Measurements from ENCODE around the gene CNOT8. TPM values are rescaled to one million over a fixed set of nuclear protein-coding genes. Genes with fewer than 3 reads are reported as not detected.

CNOT8 gene
- total RNA-seq, 1 experiment from 2014 or later, result 45.6 TPM

DNA sequence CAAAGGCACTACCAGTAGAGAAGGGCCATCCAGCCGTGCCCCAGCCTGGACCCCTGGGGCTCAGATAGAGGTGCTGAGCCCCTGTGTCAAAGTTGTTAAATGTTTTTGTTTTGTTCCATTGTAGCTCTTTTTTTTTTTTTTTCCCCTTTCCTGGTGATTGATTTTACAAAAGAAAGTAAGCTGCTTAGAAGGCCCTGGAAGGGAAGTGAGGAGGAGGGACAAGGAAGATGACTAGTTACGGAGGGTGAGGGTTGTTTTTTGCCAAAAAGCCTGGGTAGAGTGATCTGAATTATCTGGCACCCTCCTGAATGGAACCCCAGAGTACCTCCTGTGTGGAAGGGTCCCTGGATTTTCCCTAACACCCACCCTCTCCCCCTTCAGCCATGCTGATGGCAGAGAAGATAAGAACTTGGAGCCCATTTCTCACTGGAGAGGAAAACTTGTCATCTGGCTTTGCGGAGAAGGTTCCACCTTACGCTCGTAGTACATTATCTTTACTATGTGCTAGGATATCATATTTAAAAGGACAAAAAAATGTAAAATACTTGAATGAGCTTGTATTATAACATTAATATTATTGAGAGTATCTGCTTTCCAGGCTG lies 41.4 kb upstream of the CNOT8 start:
- Histone ChIP-seq H3K9me3 (ENCODE audit: control insufficient read depth, low read depth, low read length) (no peaks in the 10 kb centered on the region), H4K8ac (replicated peaks; ENCODE audit: insufficient read length, low read depth, low read length) (no peak overlapping the region), H3K4ac (ENCODE audit: low read depth, low read length) (no peak overlapping the region), H2BK20ac (ENCODE audit: low read depth, low read length, poor library complexity, severe bottlenecking) (no peak overlapping the region), H4K91ac (ENCODE audit: insufficient read length, low read depth, low read length) (no peak overlapping the region), H3K27me3 (ENCODE audit: insufficient read depth, low read length) (no peaks in the 10 kb centered on the region), H2BK12ac (ENCODE audit: insufficient read length, low read depth, low read length) (no peak overlapping the region), H2AK5ac (ENCODE audit: insufficient read length, low read length) (no peak overlapping the region), H3K79me2 (ENCODE audit: insufficient read depth, low read length) (no peaks in the 10 kb centered on the region), H3K23ac (ENCODE audit: insufficient read length, low read depth, low read length) (no peak overlapping the region), H3K79me1 (ENCODE audit: insufficient read depth, low read depth, low read length, poor library complexity, severe bottlenecking) (no peaks in the 10 kb centered on the region), H2BK120ac (ENCODE audit: low read depth, low read length, poor library complexity, severe bottlenecking) (no peak overlapping the region), H3K9ac (ENCODE audit: extremely low read depth, insufficient read length, low read length) (no peak overlapping the region), H3K23me2 (ENCODE audit: insufficient read length, low read depth, low read length, poor library complexity, severe bottlenecking) (no peaks in the 10 kb centered on the region), H3K4me1 (ENCODE audit: insufficient read depth, low read length) (no peaks in the 10 kb centered on the region), H3K27ac (ENCODE audit: insufficient read length, low read depth, low read length) (no peak overlapping the region), H4K20me1 (ENCODE audit: control insufficient read depth, insufficient read depth, insufficient read length) (no peaks in the 10 kb centered on the region), H2BK15ac (ENCODE audit: low read depth, low read length) (no peak overlapping the region), H4K5ac (ENCODE audit: insufficient read length, low read depth, low read length) (no peak overlapping the region), H3T11ph (ENCODE audit: low read length) (no peak overlapping the region), H3K56ac (ENCODE audit: insufficient read length, low read depth, low read length) (no peak overlapping the region), H3K14ac (ENCODE audit: insufficient read depth, low read length) (no peak overlapping the region), H2AFZ (ENCODE audit: low read length) (no peak overlapping the region), H2BK5ac (ENCODE audit: insufficient read length, low read length) (no peak overlapping the region), H3K18ac (ENCODE audit: insufficient read length, low read depth, low read length) (no peak overlapping the region), H3K4me2 (ENCODE audit: insufficient read depth, insufficient read length, low read length) (no peak overlapping the region)
- WGBS (ENCODE audit: extremely low coverage, insufficient read length, low lambda C conversion rate), result no CpG with 5 or more reads among the region's 5 CpGs
- Mint-ChIP-seq H3K36me3 (ENCODE audit: insufficient read depth in 1 of 3, low read depth in 3 of 3) (peaks cover 52 to 88% (median 84%) of the 10 kb centered on the region in 3 experiments), H3K4me1 (peaks cover 6 to 28% of the 10 kb centered on the region in 2 experiments), H3K27ac (peak overlapping the region in 2 of 3 experiments; percentile 18 to 81; a peak in 2 of 7 replicates), H3K4me3 (no peak overlapping the region), H3K27me3 (ENCODE audit: low read depth) (peaks cover 2% of the 10 kb centered on the region; the same call in 1 of the 2 replicates), H3K9me3 (no peaks in the 10 kb centered on the region; a peak in 1 of 5 replicates)
- DNase-seq, result no peak
- TF ChIP-seq, protein P1, sequence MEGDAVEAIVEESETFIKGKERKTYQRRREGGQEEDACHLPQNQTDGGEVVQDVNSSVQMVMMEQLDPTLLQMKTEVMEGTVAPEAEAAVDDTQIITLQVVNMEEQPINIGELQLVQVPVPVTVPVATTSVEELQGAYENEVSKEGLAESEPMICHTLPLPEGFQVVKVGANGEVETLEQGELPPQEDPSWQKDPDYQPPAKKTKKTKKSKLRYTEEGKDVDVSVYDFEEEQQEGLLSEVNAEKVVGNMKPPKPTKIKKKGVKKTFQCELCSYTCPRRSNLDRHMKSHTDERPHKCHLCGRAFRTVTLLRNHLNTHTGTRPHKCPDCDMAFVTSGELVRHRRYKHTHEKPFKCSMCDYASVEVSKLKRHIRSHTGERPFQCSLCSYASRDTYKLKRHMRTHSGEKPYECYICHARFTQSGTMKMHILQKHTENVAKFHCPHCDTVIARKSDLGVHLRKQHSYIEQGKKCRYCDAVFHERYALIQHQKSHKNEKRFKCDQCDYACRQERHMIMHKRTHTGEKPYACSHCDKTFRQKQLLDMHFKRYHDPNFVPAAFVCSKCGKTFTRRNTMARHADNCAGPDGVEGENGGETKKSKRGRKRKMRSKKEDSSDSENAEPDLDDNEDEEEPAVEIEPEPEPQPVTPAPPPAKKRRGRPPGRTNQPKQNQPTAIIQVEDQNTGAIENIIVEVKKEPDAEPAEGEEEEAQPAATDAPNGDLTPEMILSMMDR (conservative IDR thresholded peaks at IDR 0.05), result no peak
